Peyer's patch (tissue), 4 donors: ENCODE results near the gene LFNG. TPM values are rescaled to one million over a fixed set of nuclear protein-coding genes. Genes with fewer than 3 reads are reported as not detected.
"Not testable (repeated sequence)": the region's sequence is repeated elsewhere in the genome, so short reads cannot be mapped to it uniquely, and the experiment has no call there.

ENCODE experiments used
- DNase-seq, 3 donors: peaks; one replicate each; pipeline ENCODE4 v3.0.0-alpha.2; 2017 to 2019
- H3K27ac ChIP-seq, 4 donors: fragments of 200-600 bp; sonication (generic); one replicate each; pipeline ENCODE4 v1.5.1; 2016 to 2019
- H3K27me3 ChIP-seq, 2 donors: fragments of 200-600 bp; sonication (generic); one replicate each; pipeline ENCODE4 v1.5.1; 2019
- H3K36me3 ChIP-seq, 3 donors: fragments of 200-600 bp; sonication (generic); one replicate each; pipeline ENCODE4 v1.5.1; 2016 to 2019
- H3K4me1 ChIP-seq, 4 donors: fragments of 200-600 bp; sonication (generic); one replicate each; pipeline ENCODE4 v1.5.1; 2016 to 2019
- H3K4me3 ChIP-seq, 4 donors: fragments of 200-600 bp; sonication (generic); 1 replicate in 3 of 4; 2 replicates in 1 of 4; pipeline ENCODE4 v1.5.1; 2016 to 2019; ENCODE audit warnings: mild to moderate bottlenecking in 1 of 4
- H3K9me3 ChIP-seq, 4 donors: fragments of 200-600 bp; sonication (generic); one replicate each; pipeline ENCODE4 v1.5.1; 2016 to 2019; ENCODE audit warnings: mild to moderate bottlenecking in 1 of 4
- POLR2A ChIP-seq, 2 donors: fragments of 450-650 bp; IDR thresholded peaks; one replicate each; pipeline ENCODE4 v1.5.1; 2017; ENCODE audit warnings: antibody characterized with exemption in 2 of 2, mild to moderate bottlenecking in 2 of 2, moderate library complexity in 2 of 2
- total RNA-seq, 4 donors: library from RNA; depleted of rRNA; stranded (reverse); fragments of >200 nt; gene quantifications; one replicate each; pipeline ENCODE4 v1.1.0, GENCODE V29; 2016
- TF ChIP-seq, protein P1 (sequence below), 6 experiments: fragments of 450-650 bp in 4 of 6; fragments of 200-600 bp in 2 of 6; sonication (generic) in 1 of 6; IDR thresholded peaks; one replicate each; pipeline ENCODE4 v1.5.1; 2017 to 2019; ENCODE audit warnings: antibody characterized with exemption in 6 of 6, mild to moderate bottlenecking in 3 of 6, moderate library complexity in 1 of 6

The LFNG gene
- total RNA-seq, 4 donors from 2014 or later = 22.3 to 104 (median 41.7) TPM

GRCh38 chr7:2535872-2536627 lies 16.5 kb downstream of the LFNG start:
- peaks cover 0 to 32% (median 0%) of the 10 kb centered on the region in 3 donors for H3K36me3 ChIP-seq
- peak in 2 of 3 donors; percentile 46 to 60 for DNase-seq
- not testable (repeated sequence) for H3K27me3 ChIP-seq, H3K4me3 ChIP-seq, H3K27ac ChIP-seq, H3K4me1 ChIP-seq, H3K9me3 ChIP-seq

- peak in 2 of 3 donors; percentile 46 for DNase-seq
- Histone ChIP-seq H3K9me3 (no peaks in the 10 kb centered on the region), H3K27me3 (no peaks in the 10 kb centered on the region), H3K36me3 (peaks cover 0 to 54% (median 0%) of the 10 kb centered on the region in 3 donors), H3K27ac (no peak overlapping the region), H3K4me1 (no peaks in the 10 kb centered on the region), H3K4me3 (no peak overlapping the region)
- TF ChIP-seq POLR2A (IDR thresholded peaks at IDR 0.05) = no peak
- TF ChIP-seq, protein P1, sequence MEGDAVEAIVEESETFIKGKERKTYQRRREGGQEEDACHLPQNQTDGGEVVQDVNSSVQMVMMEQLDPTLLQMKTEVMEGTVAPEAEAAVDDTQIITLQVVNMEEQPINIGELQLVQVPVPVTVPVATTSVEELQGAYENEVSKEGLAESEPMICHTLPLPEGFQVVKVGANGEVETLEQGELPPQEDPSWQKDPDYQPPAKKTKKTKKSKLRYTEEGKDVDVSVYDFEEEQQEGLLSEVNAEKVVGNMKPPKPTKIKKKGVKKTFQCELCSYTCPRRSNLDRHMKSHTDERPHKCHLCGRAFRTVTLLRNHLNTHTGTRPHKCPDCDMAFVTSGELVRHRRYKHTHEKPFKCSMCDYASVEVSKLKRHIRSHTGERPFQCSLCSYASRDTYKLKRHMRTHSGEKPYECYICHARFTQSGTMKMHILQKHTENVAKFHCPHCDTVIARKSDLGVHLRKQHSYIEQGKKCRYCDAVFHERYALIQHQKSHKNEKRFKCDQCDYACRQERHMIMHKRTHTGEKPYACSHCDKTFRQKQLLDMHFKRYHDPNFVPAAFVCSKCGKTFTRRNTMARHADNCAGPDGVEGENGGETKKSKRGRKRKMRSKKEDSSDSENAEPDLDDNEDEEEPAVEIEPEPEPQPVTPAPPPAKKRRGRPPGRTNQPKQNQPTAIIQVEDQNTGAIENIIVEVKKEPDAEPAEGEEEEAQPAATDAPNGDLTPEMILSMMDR (IDR thresholded peaks at IDR 0.05) = no peak
These were observed 18.6 kb downstream of the LFNG start for GRCh38 chr7:2537981-2538851.

GRCh38 chr7:2539031-2539911 lies 19.7 kb downstream of the LFNG start:
- no peaks in the 10 kb centered on the region for H3K9me3 ChIP-seq
- H3K27me3 ChIP-seq = no peaks in the 10 kb centered on the region
- H3K36me3 ChIP-seq = peaks cover 0 to 62% (median 0%) of the 10 kb centered on the region in 3 donors
- H3K27ac ChIP-seq = no peak overlapping the region
- DNase-seq = peak in 2 of 3 donors; percentile 41 to 44
- no peaks in the 10 kb centered on the region for H3K4me1 ChIP-seq
- H3K4me3 ChIP-seq = no peak overlapping the region
- TF ChIP-seq, protein P1 (IDR thresholded peaks at IDR 0.05) = no peak
- TF ChIP-seq POLR2A (IDR thresholded peaks at IDR 0.05) = no peak

GRCh38 chr7:2540133-2540532 lies 20.6 kb downstream of the LFNG start:
- DNase-seq = peak in 1 of 3 donors; percentile 27
- no peak for TF ChIP-seq POLR2A (IDR thresholded peaks at IDR 0.05)
- TF ChIP-seq, protein P1 (IDR thresholded peaks at IDR 0.05) = no peak
- Histone ChIP-seq H3K27ac (no peak overlapping the region), H3K4me3 (no peak overlapping the region), H3K27me3 (no peaks in the 10 kb centered on the region), H3K4me1 (no peaks in the 10 kb centered on the region), H3K36me3 (peaks cover 0 to 71% (median 0%) of the 10 kb centered on the region in 3 donors), H3K9me3 (no peaks in the 10 kb centered on the region)

DNA sequence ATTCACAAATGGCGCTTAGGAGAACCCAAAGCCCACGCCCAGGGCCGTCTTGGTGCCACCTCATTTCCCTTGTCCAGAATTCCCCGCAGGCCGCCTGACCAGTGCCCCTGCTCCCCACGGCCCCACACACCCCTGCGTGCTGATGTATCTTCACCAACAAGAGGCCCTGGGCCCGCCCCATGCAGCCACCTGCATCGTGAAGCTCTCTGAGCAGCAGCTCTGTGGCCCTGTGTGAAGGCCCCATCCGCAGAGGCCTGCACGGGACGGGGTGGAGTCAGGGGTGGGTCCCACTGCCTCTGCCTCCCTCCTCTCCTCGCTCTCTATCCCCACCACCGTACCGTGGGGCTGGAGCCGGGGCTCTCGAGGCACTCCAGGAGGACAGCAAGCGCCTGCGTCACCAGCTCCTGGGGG lies 21.1 kb downstream of the LFNG start:
- peak in 2 of 3 donors; percentile 14 to 45 for DNase-seq
- H3K4me1 ChIP-seq = no peaks in the 10 kb centered on the region
- no peak for TF ChIP-seq POLR2A (IDR thresholded peaks at IDR 0.05)
- TF ChIP-seq, protein P1 (IDR thresholded peaks at IDR 0.05) = no peak
- peaks cover 0 to 75% (median 0%) of the 10 kb centered on the region in 3 donors for H3K36me3 ChIP-seq
- no peak overlapping the region for H3K4me3 ChIP-seq
- no peaks in the 10 kb centered on the region for H3K9me3 ChIP-seq
- no peaks in the 10 kb centered on the region for H3K27me3 ChIP-seq
- no peak overlapping the region for H3K27ac ChIP-seq
